ENCODE data around the gene ATP1A1.
A peak's percentile ranks its signal among the peaks of the same experiment; 100 is the strongest.

The ATP1A1 gene

DNA sequence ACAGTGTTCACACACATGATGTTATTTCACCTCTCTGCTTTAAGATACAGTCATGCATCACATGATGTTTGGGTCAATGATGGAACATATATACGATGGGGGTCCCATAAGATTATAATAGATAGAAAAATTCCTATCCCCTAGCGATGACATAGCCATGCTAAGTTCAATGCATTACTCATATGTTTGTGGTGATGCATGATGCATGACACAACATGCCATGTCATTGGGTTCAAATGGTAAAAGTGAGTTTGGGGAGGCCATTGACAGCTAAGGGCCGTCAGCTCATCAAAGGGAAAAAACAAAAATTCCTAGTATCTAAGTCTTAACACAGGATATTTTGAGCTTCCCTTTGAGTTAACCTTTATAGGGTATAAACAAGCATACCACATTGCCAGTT, 73.6 kb downstream of the ATP1A1 start:
- DNase-seq, result no peak

DNA sequence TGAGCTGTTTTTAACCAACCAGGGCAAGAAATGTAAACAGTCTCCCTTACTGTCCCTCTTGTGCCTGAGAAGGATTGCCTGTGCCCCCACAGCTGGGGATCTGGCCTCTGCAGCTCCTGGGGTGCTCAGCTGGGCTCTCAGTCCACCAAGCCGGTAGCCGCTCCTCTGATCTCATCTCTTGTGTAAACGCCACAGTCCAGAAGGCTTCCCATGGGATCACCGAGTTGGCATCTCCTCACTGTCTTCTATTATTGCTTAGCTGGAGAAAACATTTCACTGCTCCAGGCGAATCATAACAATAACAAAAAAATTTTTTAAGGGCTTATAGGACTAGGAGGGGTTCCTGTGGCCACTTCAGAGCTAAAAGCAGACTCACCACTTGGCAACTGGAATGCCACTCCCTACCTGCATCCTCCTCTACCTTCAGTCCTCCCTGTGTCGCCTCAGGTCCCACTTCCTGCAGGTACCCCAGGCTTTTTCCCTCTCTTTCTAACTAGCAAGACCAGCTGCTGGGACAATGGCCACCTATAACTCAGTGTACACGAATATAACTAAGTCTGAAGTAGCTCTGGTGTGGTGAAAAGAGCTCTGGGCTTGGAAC, 75.8 kb downstream of the ATP1A1 start:
- DNase-seq, result peak; percentile 20

DNA sequence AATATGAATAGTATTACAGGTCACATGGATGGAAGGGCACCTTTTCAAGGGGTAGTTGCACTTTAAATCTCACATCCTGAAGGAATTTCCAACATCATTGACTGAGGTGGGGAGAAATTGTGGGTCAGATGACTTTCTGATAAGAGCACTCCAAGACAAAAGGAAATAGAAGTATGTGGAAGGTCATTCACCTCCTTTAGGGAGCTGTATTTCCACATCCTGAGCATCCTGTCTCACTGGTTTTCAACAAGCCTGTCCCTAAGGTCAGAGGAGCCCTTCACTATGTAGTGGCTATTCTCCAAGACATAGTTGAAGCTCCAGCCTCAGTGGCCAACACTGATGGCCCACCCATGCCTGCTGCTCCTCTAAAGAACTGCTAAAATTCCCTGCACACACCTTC, 76.5 kb downstream of the ATP1A1 start:
- DNase-seq, result no peak

DNA sequence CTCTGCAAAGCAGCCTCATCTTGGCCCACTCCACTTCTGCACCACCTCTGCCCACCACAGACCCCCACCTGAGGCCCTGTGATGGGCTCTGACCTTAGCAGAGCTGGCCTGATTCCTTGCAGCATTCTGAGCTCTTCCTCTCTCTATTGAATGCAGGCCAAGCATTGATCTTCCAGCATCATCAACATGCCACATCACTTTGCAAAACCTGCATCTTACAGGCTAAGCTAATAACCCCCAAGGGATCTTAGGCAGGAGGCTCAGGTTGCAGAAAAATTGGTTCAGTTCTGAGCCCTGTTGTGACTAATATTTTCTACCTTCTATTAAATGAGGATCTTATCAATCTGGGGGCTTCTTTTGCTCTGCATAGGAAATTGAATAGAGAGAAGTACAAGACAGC, 78.7 kb downstream of the ATP1A1 start:
- no peak for DNase-seq

DNA sequence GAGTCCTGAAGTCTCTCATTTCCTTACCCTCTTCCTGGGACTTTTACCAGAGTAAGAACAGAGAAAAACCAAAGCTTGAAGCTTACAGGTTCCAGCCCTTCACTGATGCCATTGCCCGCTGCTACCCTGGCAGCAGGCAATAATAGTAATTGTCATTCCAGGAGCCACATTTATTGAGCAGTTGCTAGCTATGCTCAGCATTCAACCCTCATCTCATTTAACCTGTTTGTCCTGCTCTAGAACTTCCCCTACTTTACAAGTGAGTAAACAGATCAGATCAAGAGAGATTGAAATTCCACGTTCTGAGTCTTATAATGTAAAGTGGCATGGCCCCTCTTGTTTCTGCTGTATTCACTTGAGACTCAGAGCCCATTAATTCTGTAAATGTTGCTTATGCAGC, 80.4 kb downstream of the ATP1A1 start:
- no peak for DNase-seq

DNA sequence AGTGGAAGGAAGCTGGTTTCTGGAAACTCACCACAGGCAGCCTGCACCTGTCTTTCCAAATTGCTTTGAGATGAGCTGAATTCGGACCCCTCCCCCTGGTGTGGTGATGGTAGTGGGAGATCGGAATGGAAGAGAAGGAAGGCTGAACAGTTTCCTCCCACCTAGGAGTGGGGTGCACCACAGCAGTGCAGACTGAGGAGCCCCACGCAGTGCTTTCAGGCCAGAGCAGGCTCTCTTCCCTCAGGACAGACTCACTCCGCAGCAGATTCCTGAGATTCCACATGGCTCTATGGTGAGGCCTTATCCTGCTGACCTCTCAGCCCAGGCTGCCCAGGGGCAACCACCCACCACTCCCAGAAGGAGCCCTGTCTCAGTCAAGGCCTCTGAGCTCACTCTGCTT, 80.9 kb downstream of the ATP1A1 start:
- DNase-seq, result no peak
